Naive thymus-derived CD8-positive, alpha-beta T cell (primary cell): ENCODE data around the gene AGPAT3. TPM values are rescaled to one million over a fixed set of nuclear protein-coding genes. Genes with fewer than 3 reads are reported as not detected.

Experiments used
- ATAC-seq, 2 donors: fragments of 150-1000 bp; cut with Tn5 transposase in 1 of 2; sonication (Bioruptor Pico), chemical (Tn5 transposase) in 1 of 2; 1 replicate in 1 of 2; 2 replicates in 1 of 2; pipeline ENCODE4 v1.10.0; 2021; ENCODE audit warnings: mild to moderate bottlenecking in 2 of 2, moderate library complexity in 2 of 2
- POLR2A ChIA-PET: fragments of 350-600 bp; sonication (Branson Sonifier 250); formaldehyde crosslinking; loops from one replicate; lab custom pipeline; 2021; ENCODE audit warnings: antibody characterized with exemption; lab: Charles Lee
- DNase-seq, 10 donors: peaks; one replicate each; pipeline versions ENCODE4 v3.0.0 to v3.0.0-alpha.2; 2020 to 2022
- H3K27ac Mint-ChIP-seq, 10 donors: one replicate each; pipeline ENCODE4 v1.8.0; 2020 to 2022; ENCODE audit warnings: mild to moderate bottlenecking in 10 of 10, mixed read lengths in 10 of 10, moderate library complexity in 4 of 10, inconsistent platforms in 1 of 10
- H3K27me3 Mint-ChIP-seq, 5 donors: one replicate each; pipeline ENCODE4 v1.8.0; 2021 to 2022; ENCODE audit warnings: mixed read lengths in 5 of 5
- H3K36me3 Mint-ChIP-seq, 3 donors: one replicate each; pipeline ENCODE4 v1.8.0; 2020 to 2022; ENCODE audit warnings: mixed read lengths in 3 of 3, mild to moderate bottlenecking in 2 of 3, inconsistent platforms in 1 of 3
- H3K4me1 Mint-ChIP-seq, 4 donors: one replicate each; pipeline ENCODE4 v1.8.0; 2021 to 2022; ENCODE audit warnings: mixed read lengths in 4 of 4
- H3K4me3 Mint-ChIP-seq, 10 donors: one replicate each; pipeline ENCODE4 v1.8.0; 2020 to 2022; ENCODE audit warnings: mild to moderate bottlenecking in 10 of 10, mixed read lengths in 10 of 10, moderate library complexity in 6 of 10, inconsistent platforms in 1 of 10
- H3K9me3 Mint-ChIP-seq, 9 donors: one replicate each; pipeline ENCODE4 v1.8.0; 2020 to 2022; ENCODE audit warnings: mixed read lengths in 9 of 9, mild to moderate bottlenecking in 3 of 9, inconsistent platforms in 1 of 9, moderate library complexity in 1 of 9
- polyA plus RNA-seq, 3 donors: library from polyadenylated mRNA; unstranded; fragments of 300-500 nt; fragmentation: Illumina TruSeq; gene quantifications; one replicate each; pipeline ENCODE4 v1.2.3, GENCODE V29; 2021
- total RNA-seq, 8 experiments: library from RNA in 2 of 8; stranded (reverse) in 2 of 8; gene quantifications; one replicate each; pipeline ENCODE4 v1.2.3 and lab custom pipeline; 2021 to 2026

The AGPAT3 gene
- total and polyA plus RNA-seq, 5 experiments from 2014 or later, result 10.9 to 59.0 (median 18.0) TPM

GRCh38 chr21:43994646-43995045, 129.6 kb downstream of the AGPAT3 start:
- Mint-ChIP-seq H3K4me3 (no peak overlapping the region), H3K27ac (no peak overlapping the region), H3K9me3 (no peaks in the 10 kb centered on the region), H3K36me3 (no peaks in the 10 kb centered on the region), H3K27me3 (peaks cover 0 to 2% (median 0%) of the 10 kb centered on the region in 5 donors), H3K4me1 (no peaks in the 10 kb centered on the region)
- no peak for ATAC-seq
- POLR2A ChIA-PET, result interaction anchor here (0.7 kb wide), 1 partner anchor 234 kb away, joined by 4 read pairs; no protein-coding TSS in a partner anchor
- no peak for DNase-seq

GRCh38 chr21:43995521-43996105, 130.6 kb downstream of the AGPAT3 start:
- POLR2A ChIA-PET, result no interaction called here
- DNase-seq (no peak), ATAC-seq (no peak)
- peaks cover 0 to 2% (median 0%) of the 10 kb centered on the region in 5 donors for H3K27me3 Mint-ChIP-seq
- H3K9me3 Mint-ChIP-seq, result no peaks in the 10 kb centered on the region
- H3K36me3 Mint-ChIP-seq, result no peaks in the 10 kb centered on the region
- no peaks in the 10 kb centered on the region for H3K4me1 Mint-ChIP-seq
- H3K27ac Mint-ChIP-seq, result no peak overlapping the region
- H3K4me3 Mint-ChIP-seq, result no peak overlapping the region

GRCh38 chr21:43997766-43998742, 133.0 kb downstream of the AGPAT3 start:
- POLR2A ChIA-PET, result no interaction called here
- no peaks in the 10 kb centered on the region for H3K36me3 Mint-ChIP-seq

GRCh38 chr21:44000360-44000759, 135.3 kb downstream of the AGPAT3 start:
- POLR2A ChIA-PET, result no interaction called here
- ATAC-seq, result no peak
- peaks cover 0 to 2% (median 0%) of the 10 kb centered on the region in 5 donors for H3K27me3 Mint-ChIP-seq

More at GRCh38 chr21:43997766-43998742, 133.0 kb downstream of the AGPAT3 start:
- DNase-seq, result no peak
- no peak overlapping the region for H3K4me3 Mint-ChIP-seq
- H3K27ac Mint-ChIP-seq, result no peak overlapping the region
- no peak for ATAC-seq
- H3K27me3 Mint-ChIP-seq, result peaks cover 0 to 2% (median 0%) of the 10 kb centered on the region in 5 donors
- H3K9me3 Mint-ChIP-seq, result no peaks in the 10 kb centered on the region
- no peaks in the 10 kb centered on the region for H3K4me1 Mint-ChIP-seq

GRCh38 chr21:44002511-44002910, 137.5 kb downstream of the AGPAT3 start:
- DNase-seq, result no peak
- H3K27me3 Mint-ChIP-seq, result peaks cover 0 to 2% (median 0%) of the 10 kb centered on the region in 5 donors
- no peak overlapping the region for H3K4me3 Mint-ChIP-seq
- H3K4me1 Mint-ChIP-seq, result no peaks in the 10 kb centered on the region
- ATAC-seq, result no peak
- POLR2A ChIA-PET, result interaction anchor here (0.7 kb wide), 1 partner anchor 61 kb away, joined by 6 read pairs; no protein-coding TSS in a partner anchor
- no peaks in the 10 kb centered on the region for H3K9me3 Mint-ChIP-seq
- H3K27ac Mint-ChIP-seq, result no peak overlapping the region
- no peaks in the 10 kb centered on the region for H3K36me3 Mint-ChIP-seq

More at GRCh38 chr21:44000360-44000759, 135.3 kb downstream of the AGPAT3 start:
- no peaks in the 10 kb centered on the region for H3K36me3 Mint-ChIP-seq
- DNase-seq, result no peak
- H3K9me3 Mint-ChIP-seq, result no peaks in the 10 kb centered on the region
- no peak overlapping the region for H3K4me3 Mint-ChIP-seq
- H3K4me1 Mint-ChIP-seq, result no peaks in the 10 kb centered on the region
- no peak overlapping the region for H3K27ac Mint-ChIP-seq

GRCh38 chr21:44003307-44003966, 138.4 kb downstream of the AGPAT3 start:
- Mint-ChIP-seq H3K4me1 (no peaks in the 10 kb centered on the region), H3K36me3 (no peaks in the 10 kb centered on the region), H3K9me3 (no peaks in the 10 kb centered on the region), H3K27ac (peak overlapping the region in 1 of 10 donors; percentile 39), H3K4me3 (no peak overlapping the region), H3K27me3 (peaks cover 0 to 2% (median 0%) of the 10 kb centered on the region in 5 donors)
- ATAC-seq, result no peak
- POLR2A ChIA-PET, result interaction anchor here (0.6 kb wide), 1 partner anchor 39 kb away, joined by 3 read pairs; no protein-coding TSS in a partner anchor
- DNase-seq, result no peak

GRCh38 chr21:44005071-44005470, 140.0 kb downstream of the AGPAT3 start:
- POLR2A ChIA-PET, result no interaction called here
- ATAC-seq, result no peak
- H3K27ac Mint-ChIP-seq, result peak overlapping the region in 1 of 10 donors; percentile 34
- H3K36me3 Mint-ChIP-seq, result no peaks in the 10 kb centered on the region
- H3K4me1 Mint-ChIP-seq, result peaks cover under 1 to 6% (median 2%) of the 10 kb centered on the region in 4 donors
- H3K27me3 Mint-ChIP-seq, result no peaks in the 10 kb centered on the region
- DNase-seq, result no peak
- H3K9me3 Mint-ChIP-seq, result no peaks in the 10 kb centered on the region
- H3K4me3 Mint-ChIP-seq, result no peak overlapping the region

GRCh38 chr21:44005593-44005992, 140.6 kb downstream of the AGPAT3 start:
- ATAC-seq, result no peak
- Mint-ChIP-seq H3K27ac (no peak overlapping the region), H3K27me3 (no peaks in the 10 kb centered on the region), H3K4me1 (peaks cover 2 to 11% (median 7%) of the 10 kb centered on the region in 4 donors), H3K4me3 (no peak overlapping the region), H3K36me3 (no peaks in the 10 kb centered on the region), H3K9me3 (no peaks in the 10 kb centered on the region)
- DNase-seq, result no peak
- POLR2A ChIA-PET, result no interaction called here

GRCh38 chr21:44006017-44006619, 141.1 kb downstream of the AGPAT3 start:
- Mint-ChIP-seq H3K27ac (no peak overlapping the region), H3K27me3 (no peaks in the 10 kb centered on the region), H3K9me3 (no peaks in the 10 kb centered on the region), H3K36me3 (no peaks in the 10 kb centered on the region), H3K4me3 (no peak overlapping the region), H3K4me1 (peaks cover 2 to 15% (median 10%) of the 10 kb centered on the region in 4 donors)
- no peak for DNase-seq
- POLR2A ChIA-PET, result no interaction called here
- ATAC-seq, result no peak

GRCh38 chr21:44006656-44007055, 141.6 kb downstream of the AGPAT3 start:
- POLR2A ChIA-PET, result no interaction called here
- H3K27ac Mint-ChIP-seq, result no peak overlapping the region
- ATAC-seq (no peak), DNase-seq (no peak)
- no peak overlapping the region for H3K4me3 Mint-ChIP-seq
- H3K27me3 Mint-ChIP-seq, result no peaks in the 10 kb centered on the region
- H3K36me3 Mint-ChIP-seq, result no peaks in the 10 kb centered on the region
- peaks cover 4 to 18% (median 14%) of the 10 kb centered on the region in 4 donors for H3K4me1 Mint-ChIP-seq
- no peaks in the 10 kb centered on the region for H3K9me3 Mint-ChIP-seq

- Mint-ChIP-seq H3K36me3 (no peaks in the 10 kb centered on the region), H3K9me3 (no peaks in the 10 kb centered on the region), H3K27ac (peak overlapping the region; percentile 9 to 95 (median 70)), H3K4me1 (peaks cover 17 to 44% (median 38%) of the 10 kb centered on the region in 4 donors), H3K27me3 (no peaks in the 10 kb centered on the region), H3K4me3 (peak overlapping the region in 6 of 10 donors; percentile 40 to 93 (median 83))
- DNase-seq (no peak), ATAC-seq (no peak)
- POLR2A ChIA-PET, result no interaction called here
Observed at GRCh38 chr21:44010429-44010828, 145.4 kb downstream of the AGPAT3 start.

- no peak for DNase-seq
- H3K27ac Mint-ChIP-seq, result peak overlapping the region; percentile 89 to 98 (median 94)
- ATAC-seq, result no peak
- peaks cover 20 to 51% (median 45%) of the 10 kb centered on the region in 4 donors for H3K4me1 Mint-ChIP-seq
- no peaks in the 10 kb centered on the region for H3K27me3 Mint-ChIP-seq
- no peaks in the 10 kb centered on the region for H3K9me3 Mint-ChIP-seq
- peak overlapping the region; percentile 83 to 96 (median 89) for H3K4me3 Mint-ChIP-seq
- H3K36me3 Mint-ChIP-seq, result no peaks in the 10 kb centered on the region
- POLR2A ChIA-PET, result interaction anchor here (1.0 to 1.4 kb wide), 4 partner anchors 11 to 328 kb away, joined by 3 to 4 read pairs (median 4); partner anchors contain the start of gene CFAP410
Observed at GRCh38 chr21:44011123-44011522, 146.1 kb downstream of the AGPAT3 start.
